Stomach (tissue), 4 donors: Measurements from ENCODE around the gene ZNF69.

Experiments
- CTCF ChIP-seq, 7 experiments: fragments of 450-650 bp in 4 of 7; fragments of 200-600 bp in 3 of 7; sonication (generic) in 3 of 7; IDR thresholded peaks; one replicate each; pipeline ENCODE4 v1.5.1; 2016 to 2019; ENCODE audit warnings: antibody characterized with exemption in 7 of 7, control low read depth in 2 of 7, mild to moderate bottlenecking in 1 of 7
- POLR2A ChIP-seq, 4 donors: fragments of 450-650 bp; IDR thresholded peaks; one replicate each; pipeline ENCODE4 v1.6.1; 2016; ENCODE audit warnings: antibody characterized with exemption in 4 of 4, control low read depth in 2 of 4, mild to moderate bottlenecking in 1 of 4, moderate library complexity in 1 of 4
- POLR2AphosphoS5 ChIP-seq, 3 donors: sonication (generic); formaldehyde crosslinking; IDR thresholded peaks; one replicate each; pipeline ENCODE4 v1.6.1; 2016; ENCODE audit warnings: antibody characterized with exemption in 3 of 3

DNA sequence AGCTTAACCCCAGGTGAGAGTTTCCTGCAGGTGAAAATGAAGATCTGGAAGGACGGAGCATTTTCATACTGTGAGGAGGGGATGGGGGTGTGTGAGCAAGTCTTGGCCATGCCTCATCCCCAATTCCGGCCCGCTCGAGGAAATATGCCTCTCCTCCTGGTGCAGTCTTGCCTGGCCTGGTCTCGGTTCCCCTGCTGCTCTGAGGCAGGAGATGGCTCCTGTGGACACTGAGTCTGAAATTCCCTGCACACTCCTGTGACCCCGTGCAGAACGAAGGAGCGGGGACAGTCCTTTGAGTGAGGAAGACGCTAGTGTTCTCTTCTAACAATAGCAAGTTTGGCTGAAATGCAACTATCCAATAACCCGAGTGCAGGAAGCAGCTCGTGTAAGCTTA, 39.4 kb upstream of the ZNF69 start:
- TF ChIP-seq CTCF (IDR thresholded peaks at IDR 0.05) = no peak
- TF ChIP-seq POLR2AphosphoS5 (IDR thresholded peaks at IDR 0.05) = no peak
- no peak for TF ChIP-seq POLR2A (IDR thresholded peaks at IDR 0.05)
